OCI-LY7 (cell line): ENCODE measurements around the gene C20orf173.

Experiments used
- EZH2phosphoT487 ChIP-seq: fragments of 200-600 bp; sonication (generic); IDR thresholded peaks from 2 replicates; pipeline ENCODE4 v1.6.1; 2018; ENCODE audit warnings: low read depth, borderline replicate concordance, mild to moderate bottlenecking, mixed run types, antibody characterized with exemption, low read length, moderate library complexity, mixed read lengths
- TF ChIP-seq, protein P1 (sequence below): fragments of 200-600 bp; sonication (generic); conservative IDR thresholded peaks from 2 replicates; pipeline ENCODE4 v1.5.1; 2014; ENCODE audit warnings: mild to moderate bottlenecking, antibody characterized with exemption, low read length, moderate library complexity, mixed read lengths

- TF ChIP-seq, protein P1, sequence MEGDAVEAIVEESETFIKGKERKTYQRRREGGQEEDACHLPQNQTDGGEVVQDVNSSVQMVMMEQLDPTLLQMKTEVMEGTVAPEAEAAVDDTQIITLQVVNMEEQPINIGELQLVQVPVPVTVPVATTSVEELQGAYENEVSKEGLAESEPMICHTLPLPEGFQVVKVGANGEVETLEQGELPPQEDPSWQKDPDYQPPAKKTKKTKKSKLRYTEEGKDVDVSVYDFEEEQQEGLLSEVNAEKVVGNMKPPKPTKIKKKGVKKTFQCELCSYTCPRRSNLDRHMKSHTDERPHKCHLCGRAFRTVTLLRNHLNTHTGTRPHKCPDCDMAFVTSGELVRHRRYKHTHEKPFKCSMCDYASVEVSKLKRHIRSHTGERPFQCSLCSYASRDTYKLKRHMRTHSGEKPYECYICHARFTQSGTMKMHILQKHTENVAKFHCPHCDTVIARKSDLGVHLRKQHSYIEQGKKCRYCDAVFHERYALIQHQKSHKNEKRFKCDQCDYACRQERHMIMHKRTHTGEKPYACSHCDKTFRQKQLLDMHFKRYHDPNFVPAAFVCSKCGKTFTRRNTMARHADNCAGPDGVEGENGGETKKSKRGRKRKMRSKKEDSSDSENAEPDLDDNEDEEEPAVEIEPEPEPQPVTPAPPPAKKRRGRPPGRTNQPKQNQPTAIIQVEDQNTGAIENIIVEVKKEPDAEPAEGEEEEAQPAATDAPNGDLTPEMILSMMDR = no peak
- no peak for TF ChIP-seq EZH2phosphoT487
Observed at GRCh38 chr20:35502352-35502751, 27.1 kb downstream of the C20orf173 start.
